Measurements from ENCODE around the gene SNRNP70. TPM values are rescaled to one million over a fixed set of nuclear protein-coding genes. Genes with fewer than 3 reads are reported as not detected.
"Not testable (repeated sequence)": the region's sequence is repeated elsewhere in the genome, so short reads cannot be mapped to it uniquely, and the experiment has no call there.

The SNRNP70 gene
- 113 and 137 TPM in 2 replicates for total RNA-seq (2014; rRNA removed; shearing (Covaris generic))
- 478 and 534 TPM in 2 replicates for polyA plus RNA-seq (2014; cell fraction: nucleus; rRNA removed)

GRCh38 chr19:49085020-49085867, at the start of gene SNRNP70:
TSS of gene SNRNP70 (plus strand) at chr19:49085451. CDS start at chr19:49086415, 964 bp downstream.
- peak; percentile 96 for DNase-seq (ENCODE audit: extremely low read depth, low read depth)

DNA sequence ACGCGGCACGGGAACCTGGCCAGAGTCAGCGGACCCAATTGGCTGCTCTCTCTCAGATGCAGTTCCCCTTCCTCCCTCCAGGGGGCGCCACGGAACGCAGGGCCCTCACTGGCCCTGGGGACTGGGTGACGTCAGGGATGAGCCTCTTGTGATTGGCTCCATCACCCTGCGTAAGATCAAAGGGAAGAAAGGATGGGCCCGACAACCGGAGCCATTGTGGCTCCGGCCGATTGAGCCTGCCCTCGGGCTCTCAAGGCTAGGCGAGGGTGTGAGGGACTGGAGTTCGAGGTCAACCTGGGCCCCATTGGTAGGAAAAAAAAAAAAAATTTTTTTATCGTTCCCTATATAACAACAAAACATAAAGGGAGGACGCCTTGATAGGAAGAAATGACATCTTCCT, 48.4 kb upstream of the SNRNP70 start, which contains the start of gene CGB1:
TSS of gene CGB1 (minus strand) at position 81 of the 400 bp plus-strand sequence. CDS start 184 bp downstream, outside the sequence.
- peak; percentile 26 for DNase-seq (ENCODE audit: extremely low read depth, low read depth)

DNA sequence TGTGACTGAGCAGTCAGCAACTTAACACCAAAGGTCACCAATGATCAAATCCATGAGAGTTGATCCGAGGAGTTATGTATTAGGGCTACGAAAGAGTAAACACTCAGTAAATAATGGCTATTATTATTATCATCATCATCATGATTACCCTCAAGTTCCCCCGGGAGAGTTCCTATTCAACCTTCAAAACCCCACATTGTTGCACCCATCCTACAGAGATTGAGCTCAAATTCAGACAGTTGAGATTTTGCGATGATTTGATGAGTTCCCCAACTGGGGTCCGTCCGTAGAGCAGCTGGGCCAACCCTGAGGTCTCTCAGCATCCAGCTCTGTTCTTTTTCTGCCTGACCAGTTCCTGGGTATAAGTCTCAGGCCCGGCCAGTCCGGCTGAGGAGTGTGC, 47.1 kb upstream of the SNRNP70 start:
- not testable (repeated sequence) for DNase-seq (ENCODE audit: extremely low read depth, low read depth)

DNA sequence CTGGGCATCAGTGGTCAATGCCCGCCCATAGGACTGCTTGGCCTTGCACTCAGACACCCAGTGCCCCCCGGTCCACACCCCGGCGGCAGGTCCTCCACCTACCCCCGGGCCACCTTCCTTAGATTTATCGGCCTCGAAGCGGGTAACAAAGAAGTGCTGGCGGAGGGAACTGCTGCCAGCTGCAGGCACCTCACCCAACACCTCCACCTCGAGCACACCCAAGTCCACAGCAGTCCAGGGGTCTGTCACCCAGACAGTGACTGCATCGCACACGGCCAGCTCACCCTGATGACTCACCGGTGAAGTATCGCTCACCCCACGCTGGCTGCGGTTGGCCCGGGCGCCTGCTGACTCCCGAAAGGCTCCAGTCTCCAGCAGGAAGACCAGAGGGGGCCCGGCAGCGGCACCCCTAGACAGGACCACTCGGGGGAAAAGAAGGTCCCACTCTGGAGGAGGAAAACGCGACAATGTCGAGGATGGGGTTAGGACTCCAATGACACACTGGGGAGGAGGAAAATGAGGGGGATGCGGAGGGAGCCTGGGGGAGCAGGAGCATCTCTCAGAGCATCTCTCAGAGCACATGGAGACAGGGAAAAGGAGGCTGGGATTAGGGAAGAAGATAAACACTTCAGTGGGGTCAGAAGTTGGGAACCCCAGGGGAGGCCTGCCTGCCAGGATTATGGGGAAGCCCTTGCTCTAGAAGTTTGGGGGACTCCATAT, 46.5 kb upstream of the SNRNP70 start:
- not testable (repeated sequence) for DNase-seq (ENCODE audit: extremely low read depth, low read depth)

- not testable (repeated sequence) for DNase-seq (ENCODE audit: extremely low read depth, low read depth)
These were observed 45.5 kb upstream of the SNRNP70 start for GRCh38 chr19:49039736-49040135.

DNA sequence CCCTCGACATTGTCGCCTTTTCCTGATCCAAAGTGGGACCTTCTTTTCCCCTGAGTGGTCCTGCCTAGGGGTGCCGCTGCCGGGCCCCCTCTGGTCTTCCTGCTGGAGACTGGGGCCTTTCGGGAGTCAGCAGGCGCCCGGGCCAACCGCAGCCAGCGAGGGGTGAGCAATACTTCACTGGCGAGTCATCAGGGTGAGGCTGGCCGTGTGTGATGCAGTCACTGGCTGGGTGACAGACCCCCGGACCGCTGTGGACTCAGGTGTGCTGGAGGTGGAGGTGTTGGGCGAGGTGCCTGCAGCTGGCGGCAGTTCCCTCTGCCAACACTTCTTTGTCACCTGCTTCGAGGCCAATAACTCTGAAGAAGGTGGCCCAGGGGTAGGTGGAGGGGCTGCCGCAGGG, 43.1 kb upstream of the SNRNP70 start:
- no peak for DNase-seq (ENCODE audit: extremely low read depth, low read depth)

DNA sequence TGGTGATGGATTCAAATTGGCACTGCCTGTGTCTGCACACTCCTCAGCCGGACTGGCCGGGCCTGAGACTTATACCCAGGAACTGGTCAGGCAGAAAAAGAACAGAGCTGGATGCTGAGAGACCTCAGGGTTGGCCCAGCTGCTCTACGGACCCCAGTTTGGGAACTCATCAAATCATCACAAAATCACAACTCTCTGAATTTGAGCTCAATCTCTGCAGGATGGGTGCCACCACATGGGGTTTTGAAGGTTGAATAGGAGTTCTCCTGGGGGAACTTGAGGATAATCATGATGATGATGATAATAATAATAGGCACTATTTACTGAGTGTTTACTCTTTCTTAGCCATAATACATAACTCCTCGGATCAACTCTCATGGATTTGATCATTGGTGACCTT, 42.6 kb upstream of the SNRNP70 start:
- DNase-seq (ENCODE audit: extremely low read depth, low read depth): not testable (repeated sequence)

GRCh38 chr19:49043548-49043947, 41.7 kb upstream of the SNRNP70 start, which contains the start of gene CGB5:
TSS of gene CGB5 (plus strand) at chr19:49043848. CDS start at chr19:49044210, 362 bp downstream.
- DNase-seq (ENCODE audit: extremely low read depth, low read depth): not testable (repeated sequence)

DNA sequence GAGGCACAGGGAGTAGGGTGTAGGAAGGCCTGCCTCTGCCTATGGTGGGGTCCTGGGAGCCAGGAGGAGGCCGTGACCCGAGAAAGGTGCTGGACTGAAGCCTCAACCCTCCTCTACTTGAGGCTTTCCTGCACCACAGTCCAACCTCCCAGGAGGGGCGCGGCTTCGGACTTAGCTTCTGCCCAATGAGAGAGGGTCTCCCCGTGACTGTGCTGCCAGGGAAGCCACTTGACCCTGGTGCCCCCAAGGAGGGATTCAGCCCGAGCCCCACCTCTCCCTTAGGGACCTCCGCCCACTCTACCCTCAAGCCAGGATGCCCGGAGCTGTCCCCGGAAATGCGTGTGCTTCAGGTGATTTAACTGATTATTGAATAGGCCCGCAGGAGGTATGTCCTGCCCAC, 36.2 kb upstream of the SNRNP70 start, which contains the start of gene CGB8:
TSS of gene CGB8 (minus strand) at position 101 of the 400 bp plus-strand sequence. CDS start 372 bp downstream, outside the sequence.
- DNase-seq (ENCODE audit: extremely low read depth, low read depth): not testable (repeated sequence)

- DNase-seq (ENCODE audit: extremely low read depth, low read depth): not testable (repeated sequence)
These were observed 35.4 kb upstream of the SNRNP70 start for GRCh38 chr19:49049834-49050233.

DNA sequence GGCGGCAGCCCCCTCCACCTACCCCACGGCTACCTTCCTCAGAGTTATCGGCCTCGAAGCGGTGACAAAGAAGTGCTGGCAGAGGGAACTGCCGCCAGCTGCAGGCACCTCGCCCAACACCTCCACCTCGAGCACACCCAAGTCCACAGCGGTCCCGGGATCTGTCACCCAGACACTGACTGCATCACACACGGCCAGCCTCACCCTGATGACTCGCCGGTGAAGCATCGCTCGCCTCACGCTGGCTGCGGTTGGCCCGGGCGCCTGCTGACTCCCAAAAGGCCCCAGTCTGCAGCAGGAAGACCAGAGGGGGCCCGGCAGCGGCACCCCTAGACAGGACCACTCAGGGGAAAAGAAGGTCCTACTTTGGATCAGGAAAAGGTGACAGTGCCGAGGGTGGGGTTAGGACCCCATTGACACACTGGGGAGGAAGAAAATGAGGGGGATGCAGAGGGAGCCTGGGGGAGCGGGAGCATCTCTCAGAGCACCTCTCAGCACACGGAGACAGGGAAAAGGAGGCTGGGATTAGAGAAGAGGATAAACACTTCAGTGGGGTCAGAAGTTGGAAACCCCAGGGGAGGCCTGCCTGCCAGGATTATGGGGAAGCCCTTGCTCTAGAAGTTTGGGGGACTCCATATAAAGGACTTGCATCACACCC, 34.7 kb upstream of the SNRNP70 start:
- DNase-seq (ENCODE audit: extremely low read depth, low read depth): not testable (repeated sequence)

GRCh38 chr19:49056101-49056901, 28.9 kb upstream of the SNRNP70 start:
- DNase-seq (ENCODE audit: extremely low read depth, low read depth): no peak

GRCh38 chr19:49056902-49057596, 28.2 kb upstream of the SNRNP70 start:
- not testable (repeated sequence) for DNase-seq (ENCODE audit: extremely low read depth, low read depth)

DNA sequence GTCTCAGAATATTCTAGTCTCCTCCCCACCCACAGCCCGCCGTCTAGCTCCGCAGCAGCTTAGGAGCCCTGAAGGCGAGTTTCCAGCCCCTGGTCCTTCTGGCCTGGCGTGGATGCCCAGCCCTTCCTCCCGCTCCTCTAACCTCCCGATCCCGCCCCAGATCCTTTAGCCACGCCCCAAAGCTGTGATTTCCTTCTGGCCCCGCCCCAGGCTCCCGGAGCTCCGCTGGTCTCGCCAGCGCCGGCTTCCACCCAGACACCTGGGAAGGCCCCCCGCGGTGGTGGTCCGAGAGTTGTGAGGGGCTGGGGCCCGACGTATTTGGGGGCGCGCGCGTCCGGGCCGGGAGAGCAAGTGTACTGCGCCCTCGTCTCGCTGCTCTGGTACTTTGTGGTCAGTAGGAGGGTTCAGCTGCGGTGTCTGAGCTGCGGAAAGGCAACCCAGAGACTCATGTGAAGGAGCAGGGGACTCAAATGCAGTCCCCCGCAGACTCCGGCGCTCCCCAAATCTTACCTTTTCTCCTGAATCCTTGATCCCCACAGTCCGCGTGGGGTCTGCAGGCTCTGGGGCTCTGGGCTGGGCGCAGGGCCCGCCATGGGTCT, 27.5 kb upstream of the SNRNP70 start, which contains the start of gene CGB7:
TSS of gene CGB7 (minus strand) at position 114 of the 599 bp plus-strand sequence. CDS start 2,374 bp downstream, outside the sequence.
- peak; percentile 31 for DNase-seq (ENCODE audit: extremely low read depth, low read depth)

DNA sequence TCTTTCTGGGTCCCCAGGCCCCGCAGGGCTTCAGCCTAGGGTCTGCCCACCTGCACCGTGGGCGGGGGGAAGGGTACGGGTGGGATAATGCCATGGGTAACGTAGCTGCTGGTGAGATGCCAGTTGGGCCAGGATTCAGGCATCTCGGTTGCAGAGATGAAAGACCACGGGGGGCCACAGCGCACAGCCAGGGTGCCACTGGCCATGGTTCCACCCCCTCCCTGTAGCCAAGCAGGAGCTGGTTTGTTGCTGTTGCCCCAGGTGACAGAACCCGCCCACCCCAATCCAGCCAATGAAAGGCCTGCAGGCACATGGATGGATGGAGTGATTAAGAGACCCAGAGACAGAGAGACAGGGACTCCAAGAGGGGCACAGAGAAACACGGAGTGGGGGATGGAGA, 26.7 kb upstream of the SNRNP70 start:
- no peak for DNase-seq (ENCODE audit: extremely low read depth, low read depth)

DNA sequence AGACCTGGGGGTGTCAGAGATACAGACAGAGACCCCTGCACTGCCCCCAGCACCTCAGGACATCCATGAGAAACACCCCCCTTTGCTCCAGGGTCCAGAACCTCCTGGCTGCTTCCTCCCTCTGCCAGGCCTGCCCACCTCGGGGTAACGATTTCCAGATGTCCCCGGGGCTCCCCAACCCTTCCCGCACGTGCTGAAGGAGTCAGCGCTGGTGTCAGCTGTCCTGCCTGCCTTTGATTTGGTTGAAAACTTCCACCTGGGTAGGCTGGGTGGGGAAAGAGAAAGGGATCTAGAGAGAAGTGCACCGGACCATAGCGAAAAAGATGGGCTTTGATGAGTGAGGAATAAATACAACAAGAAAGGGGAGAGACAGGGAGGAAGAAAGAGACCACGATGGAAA, 26.2 kb upstream of the SNRNP70 start:
- no peak for DNase-seq (ENCODE audit: extremely low read depth, low read depth)

GRCh38 chr19:49061000-49061399, 24.3 kb upstream of the SNRNP70 start:
- no peak for DNase-seq (ENCODE audit: extremely low read depth, low read depth)

GRCh38 chr19:49061445-49061844, 23.8 kb upstream of the SNRNP70 start:
- DNase-seq (ENCODE audit: extremely low read depth, low read depth): no peak

All from NCI-H460 (cell line).